ENCODE results near the gene NAP1L4.

Gene NAP1L4

DNA sequence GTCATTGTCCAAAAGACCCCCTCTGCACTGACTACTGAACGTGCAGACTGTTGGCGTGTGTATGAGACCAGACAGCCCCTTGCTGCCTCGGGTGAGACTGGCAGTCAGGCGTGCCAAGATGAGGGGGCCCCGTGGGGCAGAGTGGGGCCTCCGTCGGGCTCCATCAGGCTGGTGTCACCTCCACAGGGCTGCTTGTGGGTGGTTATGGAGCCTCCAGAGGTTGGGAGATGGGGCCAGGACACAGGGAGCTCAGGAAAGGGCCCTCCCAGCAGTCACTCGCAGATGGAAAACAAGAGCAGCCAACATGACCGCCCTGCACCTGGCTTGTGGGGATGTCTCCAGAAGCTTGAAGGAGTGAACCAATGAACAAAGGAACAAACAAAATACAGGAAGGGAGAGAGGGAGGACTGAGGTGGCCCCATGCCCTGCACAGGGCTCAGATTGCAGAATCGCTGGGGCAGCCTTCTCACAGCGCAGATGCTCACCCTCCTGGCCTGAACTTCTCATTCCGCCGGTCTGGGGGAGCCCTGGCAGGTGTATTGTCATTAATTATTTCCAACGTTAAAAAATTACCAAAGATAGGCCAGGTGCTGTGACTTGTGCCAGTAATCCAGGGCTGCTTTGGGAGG, 57.4 kb downstream of the NAP1L4 start:
- no peak for TF ChIP-seq ZNF274 (IDR thresholded peaks at IDR 0.05; ENCODE audit: low read depth, low read length)
- no peak overlapping the region for H3K4me3 ChIP-seq (ENCODE audit: low read length)

GRCh38 chr11:2934021-2934550, 58.0 kb downstream of the NAP1L4 start:
- no peak for TF ChIP-seq ZNF274 (IDR thresholded peaks at IDR 0.05; ENCODE audit: low read depth, low read length)
- no peak overlapping the region for H3K4me3 ChIP-seq (ENCODE audit: low read length)

- no peak overlapping the region for H3K4me3 ChIP-seq (ENCODE audit: low read length)
- TF ChIP-seq ZNF274 (IDR thresholded peaks at IDR 0.05; ENCODE audit: low read depth, low read length): no peak
Observed at GRCh38 chr11:2933375-2934020, 58.6 kb downstream of the NAP1L4 start.

- no peak for TF ChIP-seq ZNF274 (IDR thresholded peaks at IDR 0.05; ENCODE audit: low read depth, low read length)
- no peak overlapping the region for H3K4me3 ChIP-seq (ENCODE audit: low read length)
Observed at GRCh38 chr11:2932850-2933251, 59.3 kb downstream of the NAP1L4 start.

GRCh38 chr11:2931771-2932738, 60.1 kb downstream of the NAP1L4 start:
- H3K4me3 ChIP-seq (ENCODE audit: low read length): no peak overlapping the region
- TF ChIP-seq ZNF274 (IDR thresholded peaks at IDR 0.05; ENCODE audit: low read depth, low read length): no peak

DNA sequence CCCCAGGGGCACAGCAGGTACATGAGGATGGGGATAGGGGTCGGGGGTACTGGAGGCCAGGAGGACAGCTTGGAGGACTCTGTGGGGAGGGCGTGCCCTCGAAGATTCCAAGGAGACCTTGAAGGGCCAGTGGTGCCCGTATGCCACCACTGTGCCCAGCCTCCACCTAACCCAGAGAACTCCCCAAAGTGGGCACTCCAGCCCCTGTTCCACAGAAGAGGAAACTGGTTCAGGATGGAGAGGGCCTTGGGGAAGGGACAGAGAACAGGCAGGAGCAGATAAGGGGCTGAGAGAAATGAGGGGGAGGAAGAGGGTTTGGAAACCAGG, 60.7 kb downstream of the NAP1L4 start:
- no peak overlapping the region for H3K4me3 ChIP-seq (ENCODE audit: low read length)
- TF ChIP-seq ZNF274 (IDR thresholded peaks at IDR 0.05; ENCODE audit: low read depth, low read length): no peak

- H3K4me3 ChIP-seq (ENCODE audit: low read length): peak overlapping the region; percentile 26; the same call in 1 of the 2 replicates
- TF ChIP-seq ZNF274 (IDR thresholded peaks at IDR 0.05; ENCODE audit: low read depth, low read length): no peak
Observed at GRCh38 chr11:2930704-2931419, 61.3 kb downstream of the NAP1L4 start.

DNA sequence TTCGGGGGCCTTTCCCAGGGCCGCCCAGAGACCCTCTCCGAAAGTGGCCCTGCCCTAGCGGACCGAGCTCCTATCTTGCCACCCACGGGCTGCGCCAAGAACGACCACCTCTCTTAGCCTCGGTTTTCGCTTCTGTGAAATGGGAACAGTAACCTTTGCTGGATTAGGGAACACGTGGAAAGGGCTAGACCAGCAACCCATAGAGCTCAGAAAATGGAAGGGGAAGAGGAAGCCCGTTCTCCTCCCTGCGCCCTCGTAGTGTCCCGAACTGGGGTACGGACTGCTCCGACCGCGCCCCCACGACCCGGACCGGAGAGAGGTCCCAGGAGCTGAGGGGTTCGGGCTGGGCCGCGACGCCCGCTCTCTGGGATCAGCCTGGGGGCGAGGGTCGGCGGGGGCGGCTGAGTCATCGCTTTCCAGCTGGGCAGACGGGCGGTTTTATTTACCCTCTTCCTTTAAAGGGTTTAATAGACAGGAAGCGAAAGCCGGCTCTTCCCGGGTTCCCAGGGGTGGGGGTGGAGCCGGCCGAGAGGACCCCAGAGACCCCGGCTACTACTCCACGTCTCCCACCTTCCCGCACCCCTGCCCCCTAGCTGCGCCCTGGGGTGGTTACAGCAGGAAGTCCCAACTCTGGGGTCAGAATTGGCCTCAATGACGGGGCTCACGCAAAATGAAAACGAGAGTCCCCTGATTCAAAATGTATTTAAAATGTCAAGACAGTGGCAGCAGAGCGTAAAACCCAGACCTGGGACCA, 62.0 kb downstream of the NAP1L4 start:
- TF ChIP-seq ZNF274 (IDR thresholded peaks at IDR 0.05; ENCODE audit: low read depth, low read length): no peak
- peak overlapping the region; percentile 26; the same call in 1 of the 2 replicates for H3K4me3 ChIP-seq (ENCODE audit: low read length)

- peak overlapping the region; percentile 26; the same call in 1 of the 2 replicates for H3K4me3 ChIP-seq (ENCODE audit: low read length)
- TF ChIP-seq ZNF274 (IDR thresholded peaks at IDR 0.05; ENCODE audit: low read depth, low read length): no peak
Observed at GRCh38 chr11:2929531-2929949, 62.6 kb downstream of the NAP1L4 start.

- H3K4me3 ChIP-seq (ENCODE audit: low read length): peak within 1 kb of the TSS; percentile 26; the same call in 1 of the 2 replicates
- no peak for TF ChIP-seq ZNF274 (IDR thresholded peaks at IDR 0.05; ENCODE audit: low read depth, low read length)
Observed at GRCh38 chr11:2928605-2929530, 63.3 kb downstream of the NAP1L4 start, which contains the start of gene PHLDA2. TSS of gene PHLDA2 (minus strand) at chr11:2929420. CDS start at chr11:2929364, 56 bp downstream.

DNA sequence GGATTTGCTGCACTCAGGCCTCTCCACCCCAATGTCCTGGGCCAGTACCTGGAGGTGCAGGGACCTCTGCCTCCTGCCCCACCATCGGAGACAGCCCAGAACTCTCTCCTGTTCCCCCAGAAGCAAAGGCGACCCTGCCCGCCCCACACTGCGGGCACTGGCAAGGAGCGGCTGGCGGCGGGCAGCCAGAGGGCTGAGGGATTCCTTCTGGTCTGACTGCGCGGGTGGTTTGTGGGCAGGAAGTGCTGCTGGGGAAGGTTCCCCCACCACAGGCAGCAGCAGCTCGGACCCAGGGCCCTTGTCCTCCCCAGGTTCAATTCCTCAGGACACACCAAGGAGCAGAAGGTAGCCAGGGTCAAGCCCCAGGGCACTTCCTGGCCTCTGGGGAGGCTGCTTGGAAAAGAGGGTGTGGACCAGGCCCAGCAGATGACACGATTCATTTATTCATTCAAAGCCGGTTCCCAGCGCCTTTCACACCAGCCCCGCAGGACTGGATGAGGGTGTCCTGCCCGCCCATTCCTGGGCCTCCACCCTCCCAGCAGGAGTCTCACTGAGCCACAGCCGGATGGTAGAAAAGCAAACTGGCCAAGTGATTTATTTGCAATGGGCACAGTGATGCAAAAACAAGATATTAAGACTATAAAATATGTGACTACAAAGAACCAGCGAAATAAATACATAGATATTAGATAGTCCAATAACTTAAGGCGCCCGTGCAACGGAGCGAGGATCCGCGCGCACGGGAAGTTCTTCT, 64.1 kb downstream of the NAP1L4 start:
- no peak for TF ChIP-seq ZNF274 (IDR thresholded peaks at IDR 0.05; ENCODE audit: low read depth, low read length)
- no peak overlapping the region for H3K4me3 ChIP-seq (ENCODE audit: low read length)

All from GM08714 (cell line).